HL-60 (cell line): ENCODE measurements around the gene LIFR.

Experiments
- GABPA ChIP-seq: IDR thresholded peaks from 2 replicates; pipeline ENCODE4 v1.6.1; 2012; ENCODE audit warnings: low read depth
- POLR2AphosphoS5 ChIP-seq: IDR thresholded peaks from 2 replicates; pipeline ENCODE4 v1.6.1; 2012; ENCODE audit warnings: low read depth
- TF ChIP-seq, protein P1 (sequence below): IDR thresholded peaks from one replicate; pipeline ENCODE4 v1.5.1; 2011; ENCODE audit warnings: low read length, control low read depth, inconsistent platforms; ENCODE audit not compliant: insufficient read depth
- TF ChIP-seq, protein P2 (sequence below): IDR thresholded peaks from 2 replicates; pipeline ENCODE4 v1.6.1; 2012; ENCODE audit warnings: low read depth; ENCODE audit not compliant: insufficient replicate concordance

DNA sequence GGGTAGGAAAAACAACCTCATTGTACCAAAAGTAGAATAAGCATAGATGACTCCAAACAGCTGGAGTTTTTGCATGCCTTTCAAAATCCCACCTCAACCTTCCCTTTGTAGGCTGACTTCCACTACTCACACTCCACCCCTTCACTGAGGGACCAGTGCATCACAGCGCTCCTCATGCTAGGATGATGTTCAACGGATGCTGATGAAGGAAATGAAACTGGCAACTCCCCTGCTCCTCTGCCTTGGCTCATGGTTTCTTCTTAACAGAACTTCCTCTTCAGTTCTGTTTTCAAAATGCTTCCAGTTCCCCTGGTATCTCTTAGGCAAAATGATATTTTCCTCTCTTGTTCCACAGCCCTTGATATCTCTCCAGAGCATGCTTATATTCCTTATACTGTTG, 29.0 kb downstream of the LIFR start:
- TF ChIP-seq, protein P1, sequence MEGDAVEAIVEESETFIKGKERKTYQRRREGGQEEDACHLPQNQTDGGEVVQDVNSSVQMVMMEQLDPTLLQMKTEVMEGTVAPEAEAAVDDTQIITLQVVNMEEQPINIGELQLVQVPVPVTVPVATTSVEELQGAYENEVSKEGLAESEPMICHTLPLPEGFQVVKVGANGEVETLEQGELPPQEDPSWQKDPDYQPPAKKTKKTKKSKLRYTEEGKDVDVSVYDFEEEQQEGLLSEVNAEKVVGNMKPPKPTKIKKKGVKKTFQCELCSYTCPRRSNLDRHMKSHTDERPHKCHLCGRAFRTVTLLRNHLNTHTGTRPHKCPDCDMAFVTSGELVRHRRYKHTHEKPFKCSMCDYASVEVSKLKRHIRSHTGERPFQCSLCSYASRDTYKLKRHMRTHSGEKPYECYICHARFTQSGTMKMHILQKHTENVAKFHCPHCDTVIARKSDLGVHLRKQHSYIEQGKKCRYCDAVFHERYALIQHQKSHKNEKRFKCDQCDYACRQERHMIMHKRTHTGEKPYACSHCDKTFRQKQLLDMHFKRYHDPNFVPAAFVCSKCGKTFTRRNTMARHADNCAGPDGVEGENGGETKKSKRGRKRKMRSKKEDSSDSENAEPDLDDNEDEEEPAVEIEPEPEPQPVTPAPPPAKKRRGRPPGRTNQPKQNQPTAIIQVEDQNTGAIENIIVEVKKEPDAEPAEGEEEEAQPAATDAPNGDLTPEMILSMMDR: no peak
- TF ChIP-seq POLR2AphosphoS5 (no peak), GABPA (no peak)
- TF ChIP-seq, protein P2, sequence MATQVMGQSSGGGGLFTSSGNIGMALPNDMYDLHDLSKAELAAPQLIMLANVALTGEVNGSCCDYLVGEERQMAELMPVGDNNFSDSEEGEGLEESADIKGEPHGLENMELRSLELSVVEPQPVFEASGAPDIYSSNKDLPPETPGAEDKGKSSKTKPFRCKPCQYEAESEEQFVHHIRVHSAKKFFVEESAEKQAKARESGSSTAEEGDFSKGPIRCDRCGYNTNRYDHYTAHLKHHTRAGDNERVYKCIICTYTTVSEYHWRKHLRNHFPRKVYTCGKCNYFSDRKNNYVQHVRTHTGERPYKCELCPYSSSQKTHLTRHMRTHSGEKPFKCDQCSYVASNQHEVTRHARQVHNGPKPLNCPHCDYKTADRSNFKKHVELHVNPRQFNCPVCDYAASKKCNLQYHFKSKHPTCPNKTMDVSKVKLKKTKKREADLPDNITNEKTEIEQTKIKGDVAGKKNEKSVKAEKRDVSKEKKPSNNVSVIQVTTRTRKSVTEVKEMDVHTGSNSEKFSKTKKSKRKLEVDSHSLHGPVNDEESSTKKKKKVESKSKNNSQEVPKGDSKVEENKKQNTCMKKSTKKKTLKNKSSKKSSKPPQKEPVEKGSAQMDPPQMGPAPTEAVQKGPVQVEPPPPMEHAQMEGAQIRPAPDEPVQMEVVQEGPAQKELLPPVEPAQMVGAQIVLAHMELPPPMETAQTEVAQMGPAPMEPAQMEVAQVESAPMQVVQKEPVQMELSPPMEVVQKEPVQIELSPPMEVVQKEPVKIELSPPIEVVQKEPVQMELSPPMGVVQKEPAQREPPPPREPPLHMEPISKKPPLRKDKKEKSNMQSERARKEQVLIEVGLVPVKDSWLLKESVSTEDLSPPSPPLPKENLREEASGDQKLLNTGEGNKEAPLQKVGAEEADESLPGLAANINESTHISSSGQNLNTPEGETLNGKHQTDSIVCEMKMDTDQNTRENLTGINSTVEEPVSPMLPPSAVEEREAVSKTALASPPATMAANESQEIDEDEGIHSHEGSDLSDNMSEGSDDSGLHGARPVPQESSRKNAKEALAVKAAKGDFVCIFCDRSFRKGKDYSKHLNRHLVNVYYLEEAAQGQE: no peak
